ENCODE data around the gene FMO5. TPM values are rescaled to one million over a fixed set of nuclear protein-coding genes. Genes with fewer than 3 reads are reported as not detected.

FMO5 gene
- total RNA-seq (1.9 TPM), polyA plus RNA-seq (1 to 10 TPM in 1 of 4 donors, under 1 TPM in 3; 0.28 to 1.9 (median 0.90) TPM)

- Mint-ChIP-seq H3K27ac (peak within 1 kb of the TSS; percentile 73 to 84 (median 80)), H3K9me3 (peaks cover 0 to 2% (median 0%) of the 10 kb centered on the region in 7 donors), H3K27me3 (no peaks in the 10 kb centered on the region), H3K4me1 (peaks cover 5 to 27% (median 15%) of the 10 kb centered on the region in 4 donors), H3K4me3 (peak within 1 kb of the TSS; percentile 88 to 99 (median 88)), H3K36me3 (no peaks in the 10 kb centered on the region)
- Histone ChIP-seq H3K4me3 (ENCODE audit: low read depth, low read length) (peak within 1 kb of the TSS; percentile 92), H3K27me3 (ENCODE audit: control insufficient read depth, insufficient read depth, low read length) (no peaks in the 10 kb centered on the region), H3K36me3 (ENCODE audit: control insufficient read depth, insufficient read depth, low read length) (no peaks in the 10 kb centered on the region), H3K9me3 (ENCODE audit: control insufficient read depth in 2 of 2, low read length in 2 of 2) (no peaks in the 10 kb centered on the region), H3K4me1 (ENCODE audit: control insufficient read depth, insufficient read depth, low read length, poor library complexity, severe bottlenecking) (peaks cover 12% of the 10 kb centered on the region), H3K27ac (ENCODE audit: insufficient read depth, low read length, poor library complexity, severe bottlenecking) (no peak within 1 kb of the TSS)
- DNase-seq, result peak; percentile 30 to 65 (median 38)
- peak; percentile 87 for ATAC-seq (ENCODE audit: low read depth in 2 of 2)
Measured at GRCh38 chr1:147225193-147225730, at the start of gene FMO5. FMO5 (minus strand) TSS chr1:147225339; CDS start chr1:147225029, 310 bp downstream.

GRCh38 chr1:147273409-147274336 lies 48.5 kb upstream of the FMO5 start:
- no peak overlapping the region for H3K27ac ChIP-seq (ENCODE audit: insufficient read depth, low read length, poor library complexity, severe bottlenecking)
- H3K36me3 ChIP-seq (ENCODE audit: control insufficient read depth, insufficient read depth, low read length), result peaks cover 41% of the 10 kb centered on the region
- Mint-ChIP-seq H3K4me3 (no peak overlapping the region), H3K27ac (peak overlapping the region in 1 of 3 donors; percentile 4), H3K9me3 (no peaks in the 10 kb centered on the region), H3K4me1 (peaks cover 0 to 11% (median 6%) of the 10 kb centered on the region in 4 donors), H3K36me3 (peaks cover 41% of the 10 kb centered on the region), H3K27me3 (no peaks in the 10 kb centered on the region)
- H3K4me1 ChIP-seq (ENCODE audit: control insufficient read depth, insufficient read depth, low read length, poor library complexity, severe bottlenecking), result no peaks in the 10 kb centered on the region
- no peaks in the 10 kb centered on the region for H3K27me3 ChIP-seq (ENCODE audit: control insufficient read depth, insufficient read depth, low read length)
- no peak overlapping the region for H3K4me3 ChIP-seq (ENCODE audit: low read depth, low read length)
- no peaks in the 10 kb centered on the region for H3K9me3 ChIP-seq (ENCODE audit: control insufficient read depth in 2 of 2, low read length in 2 of 2)
- DNase-seq (peak; percentile 5 to 77 (median 44)), ATAC-seq (ENCODE audit: low read depth in 2 of 2) (peak in 1 of 2 donors; percentile 68)

GRCh38 chr1:147272042-147272441 lies 46.9 kb upstream of the FMO5 start:
- Mint-ChIP-seq H3K4me3 (no peak overlapping the region), H3K4me1 (peaks cover 0 to 11% (median 6%) of the 10 kb centered on the region in 4 donors), H3K36me3 (peaks cover 48% of the 10 kb centered on the region), H3K27ac (no peak overlapping the region), H3K9me3 (no peaks in the 10 kb centered on the region), H3K27me3 (no peaks in the 10 kb centered on the region)
- no peak overlapping the region for H3K27ac ChIP-seq (ENCODE audit: insufficient read depth, low read length, poor library complexity, severe bottlenecking)
- no peaks in the 10 kb centered on the region for H3K9me3 ChIP-seq (ENCODE audit: control insufficient read depth in 2 of 2, low read length in 2 of 2)
- DNase-seq, result no peak
- H3K4me1 ChIP-seq (ENCODE audit: control insufficient read depth, insufficient read depth, low read length, poor library complexity, severe bottlenecking), result no peaks in the 10 kb centered on the region
- ATAC-seq (ENCODE audit: low read depth in 2 of 2), result no peak
- peaks cover 45% of the 10 kb centered on the region for H3K36me3 ChIP-seq (ENCODE audit: control insufficient read depth, insufficient read depth, low read length)
- no peaks in the 10 kb centered on the region for H3K27me3 ChIP-seq (ENCODE audit: control insufficient read depth, insufficient read depth, low read length)
- H3K4me3 ChIP-seq (ENCODE audit: low read depth, low read length), result no peak overlapping the region

- no peak overlapping the region for H3K27ac Mint-ChIP-seq
- H3K36me3 Mint-ChIP-seq, result peaks cover 45% of the 10 kb centered on the region
- Histone ChIP-seq H3K27ac (ENCODE audit: insufficient read depth, low read length, poor library complexity, severe bottlenecking) (no peak overlapping the region), H3K4me3 (ENCODE audit: low read depth, low read length) (no peak overlapping the region), H3K36me3 (ENCODE audit: control insufficient read depth, insufficient read depth, low read length) (peaks cover 40% of the 10 kb centered on the region), H3K27me3 (ENCODE audit: control insufficient read depth, insufficient read depth, low read length) (no peaks in the 10 kb centered on the region), H3K4me1 (ENCODE audit: control insufficient read depth, insufficient read depth, low read length, poor library complexity, severe bottlenecking) (no peaks in the 10 kb centered on the region), H3K9me3 (ENCODE audit: control insufficient read depth in 2 of 2, low read length in 2 of 2) (no peaks in the 10 kb centered on the region)
- no peak for ATAC-seq (ENCODE audit: low read depth in 2 of 2)
- no peaks in the 10 kb centered on the region for H3K9me3 Mint-ChIP-seq
- no peaks in the 10 kb centered on the region for H3K27me3 Mint-ChIP-seq
- H3K4me1 Mint-ChIP-seq, result peaks cover 0 to 11% (median 6%) of the 10 kb centered on the region in 4 donors
- no peak overlapping the region for H3K4me3 Mint-ChIP-seq
- no peak for DNase-seq
Measured at GRCh38 chr1:147270721-147271120, 45.6 kb upstream of the FMO5 start.

- ATAC-seq (ENCODE audit: low read depth in 2 of 2) (no peak), DNase-seq (no peak)
- H3K4me3 Mint-ChIP-seq, result no peak overlapping the region
- H3K36me3 ChIP-seq (ENCODE audit: control insufficient read depth, insufficient read depth, low read length), result peaks cover 48% of the 10 kb centered on the region
- H3K27ac Mint-ChIP-seq, result peak overlapping the region in 1 of 3 donors; percentile 46
- no peaks in the 10 kb centered on the region for H3K27me3 Mint-ChIP-seq
- H3K27me3 ChIP-seq (ENCODE audit: control insufficient read depth, insufficient read depth, low read length), result no peaks in the 10 kb centered on the region
- H3K4me3 ChIP-seq (ENCODE audit: low read depth, low read length), result no peak overlapping the region
- H3K4me1 Mint-ChIP-seq, result no peaks in the 10 kb centered on the region
- no peak overlapping the region for H3K27ac ChIP-seq (ENCODE audit: insufficient read depth, low read length, poor library complexity, severe bottlenecking)
- H3K9me3 Mint-ChIP-seq, result no peaks in the 10 kb centered on the region
- H3K4me1 ChIP-seq (ENCODE audit: control insufficient read depth, insufficient read depth, low read length, poor library complexity, severe bottlenecking), result no peaks in the 10 kb centered on the region
- no peaks in the 10 kb centered on the region for H3K9me3 ChIP-seq (ENCODE audit: control insufficient read depth in 2 of 2, low read length in 2 of 2)
- peaks cover 41% of the 10 kb centered on the region for H3K36me3 Mint-ChIP-seq
Measured at GRCh38 chr1:147267711-147268110, 42.6 kb upstream of the FMO5 start.

- peaks cover 52% of the 10 kb centered on the region for H3K36me3 ChIP-seq (ENCODE audit: control insufficient read depth, insufficient read depth, low read length)
- no peaks in the 10 kb centered on the region for H3K9me3 Mint-ChIP-seq
Measured at GRCh38 chr1:147266381-147266780, 41.2 kb upstream of the FMO5 start.

GRCh38 chr1:147264158-147264768 lies 39.1 kb upstream of the FMO5 start:
- Histone ChIP-seq H3K27ac (ENCODE audit: insufficient read depth, low read length, poor library complexity, severe bottlenecking) (no peak overlapping the region), H3K36me3 (ENCODE audit: control insufficient read depth, insufficient read depth, low read length) (peaks cover 60% of the 10 kb centered on the region), H3K27me3 (ENCODE audit: control insufficient read depth, insufficient read depth, low read length) (no peaks in the 10 kb centered on the region), H3K4me3 (ENCODE audit: low read depth, low read length) (no peak overlapping the region), H3K4me1 (ENCODE audit: control insufficient read depth, insufficient read depth, low read length, poor library complexity, severe bottlenecking) (no peaks in the 10 kb centered on the region), H3K9me3 (ENCODE audit: control insufficient read depth in 2 of 2, low read length in 2 of 2) (no peaks in the 10 kb centered on the region)
- DNase-seq (no peak), ATAC-seq (ENCODE audit: low read depth in 2 of 2) (no peak)
- Mint-ChIP-seq H3K27me3 (no peaks in the 10 kb centered on the region), H3K9me3 (no peaks in the 10 kb centered on the region), H3K4me1 (peaks cover 0 to 2% (median 1%) of the 10 kb centered on the region in 4 donors), H3K36me3 (peaks cover 48% of the 10 kb centered on the region), H3K4me3 (no peak overlapping the region), H3K27ac (no peak overlapping the region)

More at GRCh38 chr1:147266381-147266780, 41.2 kb upstream of the FMO5 start:
- peaks cover 42% of the 10 kb centered on the region for H3K36me3 Mint-ChIP-seq
- Histone ChIP-seq H3K27ac (ENCODE audit: insufficient read depth, low read length, poor library complexity, severe bottlenecking) (no peak overlapping the region), H3K27me3 (ENCODE audit: control insufficient read depth, insufficient read depth, low read length) (no peaks in the 10 kb centered on the region), H3K4me3 (ENCODE audit: low read depth, low read length) (no peak overlapping the region), H3K9me3 (ENCODE audit: control insufficient read depth in 2 of 2, low read length in 2 of 2) (no peaks in the 10 kb centered on the region), H3K4me1 (ENCODE audit: control insufficient read depth, insufficient read depth, low read length, poor library complexity, severe bottlenecking) (no peaks in the 10 kb centered on the region)
- H3K4me1 Mint-ChIP-seq, result no peaks in the 10 kb centered on the region
- no peak for ATAC-seq (ENCODE audit: low read depth in 2 of 2)
- no peak overlapping the region for H3K4me3 Mint-ChIP-seq
- DNase-seq, result no peak
- H3K27me3 Mint-ChIP-seq, result no peaks in the 10 kb centered on the region
- no peak overlapping the region for H3K27ac Mint-ChIP-seq

All from CD4-positive, CD25-positive, alpha-beta regulatory T cell (primary cell).